B cell (primary cell): Measurements from ENCODE around the gene HES5. TPM values are rescaled to one million over a fixed set of nuclear protein-coding genes. Genes with fewer than 3 reads are reported as not detected.

Experiments used
- ATAC-seq: fragments of 200-7000 bp; cut with Tn5 transposase; one replicate; pipeline ENCODE4 v1.10.0; 2021; ENCODE audit warnings: low read depth, mild to moderate bottlenecking, moderate number of reproducible peaks, moderate library complexity
- CTCF ChIA-PET: fragments of 350-600 bp; sonication (Branson Sonifier 250); formaldehyde crosslinking; loops from one replicate; lab custom pipeline; 2021; ENCODE audit warnings: antibody characterized with exemption, inconsistent platforms; lab: Charles Lee
- POLR2A ChIA-PET: fragments of 350-600 bp; sonication (Branson Sonifier 250); formaldehyde crosslinking; loops from one replicate; lab custom pipeline; 2021; ENCODE audit warnings: antibody characterized with exemption; lab: Charles Lee
- DNase-seq: peaks from one replicate; pipeline ENCODE4 v3.0.0; 2013
- H2AFZ ChIP-seq: 2 replicates; pipeline ENCODE4 v1.6.1; 2012; ENCODE audit warnings: mild to moderate bottlenecking, low read depth, low read length; ENCODE audit not compliant: insufficient read depth, poor library complexity, severe bottlenecking
- H3K27ac ChIP-seq, 2 donors: 1 replicate in 1 of 2; 2 replicates in 1 of 2; pipeline ENCODE4 v1.5.1; 2012 to 2013; ENCODE audit warnings: low read length in 2 of 2, mild to moderate bottlenecking in 2 of 2, moderate library complexity in 1 of 2
- H3K27me3 ChIP-seq, 4 experiments: fragments of 200-600 bp in 1 of 4; sonication (generic) in 1 of 4; replicated peaks in 1 of 4; 1 replicate in 2 of 4; 2 replicates in 2 of 4; pipeline versions ENCODE4 v1.6.1 to v1.7.0; 2013 to 2016; ENCODE audit warnings: low read length in 3 of 4, mild to moderate bottlenecking in 2 of 4, mixed read lengths in 1 of 4, moderate library complexity in 1 of 4; ENCODE audit not compliant: insufficient read depth in 4 of 4, control insufficient read depth in 3 of 4; ENCODE audit errors: control extremely low read depth in 1 of 4
- H3K36me3 ChIP-seq, 2 experiments: replicated peaks in 1 of 2; 1 replicate in 1 of 2; 2 replicates in 1 of 2; pipeline versions ENCODE4 v1.6.1 to v1.7.1; 2013; ENCODE audit warnings: low read length in 1 of 2; ENCODE audit not compliant: insufficient read depth in 2 of 2, control insufficient read depth in 1 of 2; ENCODE audit errors: control extremely low read depth in 1 of 2, extremely low read depth in 1 of 2
- H3K4me1 ChIP-seq, 2 donors: fragments of 200-600 bp in 1 of 2; sonication (generic) in 1 of 2; 1 replicate in 1 of 2; 2 replicates in 1 of 2; pipeline versions ENCODE4 v1.5.1 to v1.6.1; 2013 to 2017; ENCODE audit warnings: low read length in 2 of 2; ENCODE audit not compliant: control insufficient read depth in 2 of 2, insufficient read depth in 2 of 2
- H3K4me2 ChIP-seq: replicated peaks from 2 replicates; pipeline ENCODE3; 2012; ENCODE audit warnings: mild to moderate bottlenecking, low read depth, low read length; ENCODE audit not compliant: poor library complexity, severe bottlenecking
- H3K4me3 ChIP-seq, 5 experiments: fragments of 200-600 bp in 1 of 5; sonication (generic) in 1 of 5; 1 replicate in 3 of 5; 2 replicates in 2 of 5; pipeline versions ENCODE4 v1.5.1 to v1.7.0; 2011 to 2016; ENCODE audit warnings: low read length in 4 of 5, mild to moderate bottlenecking in 4 of 5, low read depth in 2 of 5, control low read depth in 1 of 5, moderate library complexity in 1 of 5; ENCODE audit not compliant: insufficient read depth in 1 of 5; ENCODE audit errors: control extremely low read depth in 1 of 5, extremely low read depth in 1 of 5
- H3K79me2 ChIP-seq: fragments of 200-600 bp; sonication (generic); one replicate; pipeline ENCODE4 v1.6.0; 2016; ENCODE audit warnings: low read length; ENCODE audit not compliant: control insufficient read depth, insufficient read depth
- H3K9ac ChIP-seq: fragments of 200-600 bp; sonication (generic); 2 replicates; pipeline ENCODE4 v1.6.1; 2017; ENCODE audit warnings: mild to moderate bottlenecking, low read length, moderate library complexity
- H3K9me3 ChIP-seq, 3 donors: one replicate each; pipeline versions ENCODE4 v1.6.1 to v1.7.1; 2013; ENCODE audit warnings: low read length in 2 of 3; ENCODE audit not compliant: control insufficient read depth in 2 of 3, insufficient read depth in 1 of 3; ENCODE audit errors: control extremely low read depth in 1 of 3
- H4K20me1 ChIP-seq: 2 replicates; pipeline ENCODE4 v1.6.0; 2012; ENCODE audit warnings: mild to moderate bottlenecking, low read length; ENCODE audit not compliant: insufficient read depth, control insufficient read depth, poor library complexity, severe bottlenecking
- H3K27ac Mint-ChIP-seq: one replicate; pipeline ENCODE4 v1.8.0; 2021; ENCODE audit warnings: mixed read lengths
- H3K27me3 Mint-ChIP-seq: one replicate; pipeline ENCODE4 v1.8.0; 2021; ENCODE audit warnings: mixed read lengths
- H3K4me1 Mint-ChIP-seq: one replicate; pipeline ENCODE4 v1.8.0; 2021; ENCODE audit warnings: mixed read lengths
- H3K4me3 Mint-ChIP-seq: one replicate; pipeline ENCODE4 v1.8.0; 2021; ENCODE audit warnings: mixed read lengths
- H3K9me3 Mint-ChIP-seq: one replicate; pipeline ENCODE4 v1.8.0; 2022; ENCODE audit warnings: mixed read lengths; ENCODE audit not compliant: insufficient read depth
- EZH2 ChIP-seq: IDR thresholded peaks from 2 replicates; pipeline ENCODE4 v1.6.1; 2012; ENCODE audit warnings: borderline replicate concordance, low read depth, mild to moderate bottlenecking, moderate library complexity, low read length; ENCODE audit not compliant: insufficient read depth, poor library complexity, severe bottlenecking
- WGBS: methylation state at CpG from one replicate; pipeline ENCODE4 v1.1.5; 2013; ENCODE audit warnings: missing lambda C conversion rate; ENCODE audit not compliant: insufficient coverage; 5-methylcytosine and 5-hydroxymethylcytosine counted together
- intact Hi-C: fragments of 100-400 bp; cut with micrococcal nuclease; formaldehyde crosslinking; loops from one replicate; pipeline ENCODE4 v1.10.0; 2022
- polyA plus RNA-seq: library from polyadenylated mRNA; depleted of rRNA; stranded (reverse); fragments of >200 nt; gene quantifications from 2 replicates; pipeline ENCODE4 v1.2.3, GENCODE V29; 2012
- total RNA-seq, 2 donors: library from RNA; stranded (reverse); fragments of 120-200 nt in 1 of 2; gene quantifications; 1 replicate in 1 of 2; 2 replicates in 1 of 2; pipeline versions ENCODE4 v1.2.3 to v1.2.4, GENCODE V29; 2013 to 2022
- TF ChIP-seq, protein P1 (sequence below): fragments of 200-600 bp; IDR thresholded peaks from one replicate; pipeline ENCODE4 v1.8.0; 2022; ENCODE audit warnings: antibody characterized with exemption, mild to moderate bottlenecking

HES5 gene
- total and polyA plus RNA-seq, 2 donors (not counting 1 experiment from before 2014, with no cell fraction given): not detected

DNA sequence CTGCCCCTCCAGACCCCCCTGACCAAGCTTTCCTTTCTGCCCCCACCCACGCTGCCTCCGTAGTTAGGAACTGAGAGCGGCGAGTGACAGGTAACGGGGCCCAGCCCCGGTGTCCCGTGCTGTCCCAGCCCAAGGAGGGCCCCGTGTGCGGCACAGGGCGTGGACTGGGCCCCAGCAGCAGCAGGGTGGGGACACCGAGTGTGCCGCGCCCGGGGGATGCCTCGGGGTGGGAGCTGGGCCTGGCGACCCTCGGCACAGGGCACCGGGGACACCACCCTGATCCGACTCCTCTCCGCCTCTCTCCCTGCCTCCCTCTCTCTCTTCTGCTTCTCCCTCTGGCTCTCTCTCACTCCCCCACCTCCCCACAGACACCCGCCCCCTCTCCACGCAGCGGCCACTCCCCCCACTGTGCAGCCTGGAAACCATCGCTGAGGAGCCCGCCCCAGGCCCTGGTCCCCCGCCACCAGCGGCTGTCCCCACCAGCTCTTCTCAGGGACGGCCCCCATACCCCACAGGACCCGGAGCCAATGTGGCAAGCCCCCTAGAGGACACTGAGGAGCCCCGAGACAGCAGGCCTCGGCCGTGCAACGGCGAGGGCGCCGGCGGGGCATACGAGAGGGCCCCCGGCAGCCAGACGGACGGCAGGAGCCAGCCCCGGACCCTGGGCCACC, 26.4 kb downstream of the HES5 start:
- POLR2A ChIA-PET: no interaction called here
- H3K9me3 ChIP-seq: no peaks in the 10 kb centered on the region
- Mint-ChIP-seq H3K9me3 (no peaks in the 10 kb centered on the region), H3K4me1 (peaks cover 21% of the 10 kb centered on the region), H3K27me3 (no peaks in the 10 kb centered on the region), H3K4me3 (no peak overlapping the region), H3K27ac (no peak overlapping the region)
- no peak for DNase-seq
- no peaks in the 10 kb centered on the region for H3K27me3 ChIP-seq
- H3K4me2 ChIP-seq: no peak overlapping the region
- H3K79me2 ChIP-seq: no peaks in the 10 kb centered on the region
- ATAC-seq: no peak
- H3K9ac ChIP-seq: no peak overlapping the region
- intact Hi-C loops: no loop called here
- peaks cover 24 to 30% of the 10 kb centered on the region in 2 donors for H3K4me1 ChIP-seq
- H3K36me3 ChIP-seq: peaks cover 0 to 4% of the 10 kb centered on the region in 2 experiments
- WGBS: 69% methylated on average over 35 of the region's 42 CpGs
- CTCF ChIA-PET: no interaction called here
- H3K4me3 ChIP-seq: no peak overlapping the region
- no peak overlapping the region for H2AFZ ChIP-seq
- H4K20me1 ChIP-seq: peaks cover 30% of the 10 kb centered on the region
- no peak for TF ChIP-seq EZH2
- TF ChIP-seq, protein P1, sequence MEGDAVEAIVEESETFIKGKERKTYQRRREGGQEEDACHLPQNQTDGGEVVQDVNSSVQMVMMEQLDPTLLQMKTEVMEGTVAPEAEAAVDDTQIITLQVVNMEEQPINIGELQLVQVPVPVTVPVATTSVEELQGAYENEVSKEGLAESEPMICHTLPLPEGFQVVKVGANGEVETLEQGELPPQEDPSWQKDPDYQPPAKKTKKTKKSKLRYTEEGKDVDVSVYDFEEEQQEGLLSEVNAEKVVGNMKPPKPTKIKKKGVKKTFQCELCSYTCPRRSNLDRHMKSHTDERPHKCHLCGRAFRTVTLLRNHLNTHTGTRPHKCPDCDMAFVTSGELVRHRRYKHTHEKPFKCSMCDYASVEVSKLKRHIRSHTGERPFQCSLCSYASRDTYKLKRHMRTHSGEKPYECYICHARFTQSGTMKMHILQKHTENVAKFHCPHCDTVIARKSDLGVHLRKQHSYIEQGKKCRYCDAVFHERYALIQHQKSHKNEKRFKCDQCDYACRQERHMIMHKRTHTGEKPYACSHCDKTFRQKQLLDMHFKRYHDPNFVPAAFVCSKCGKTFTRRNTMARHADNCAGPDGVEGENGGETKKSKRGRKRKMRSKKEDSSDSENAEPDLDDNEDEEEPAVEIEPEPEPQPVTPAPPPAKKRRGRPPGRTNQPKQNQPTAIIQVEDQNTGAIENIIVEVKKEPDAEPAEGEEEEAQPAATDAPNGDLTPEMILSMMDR: no peak
- H3K27ac ChIP-seq: no peak overlapping the region

DNA sequence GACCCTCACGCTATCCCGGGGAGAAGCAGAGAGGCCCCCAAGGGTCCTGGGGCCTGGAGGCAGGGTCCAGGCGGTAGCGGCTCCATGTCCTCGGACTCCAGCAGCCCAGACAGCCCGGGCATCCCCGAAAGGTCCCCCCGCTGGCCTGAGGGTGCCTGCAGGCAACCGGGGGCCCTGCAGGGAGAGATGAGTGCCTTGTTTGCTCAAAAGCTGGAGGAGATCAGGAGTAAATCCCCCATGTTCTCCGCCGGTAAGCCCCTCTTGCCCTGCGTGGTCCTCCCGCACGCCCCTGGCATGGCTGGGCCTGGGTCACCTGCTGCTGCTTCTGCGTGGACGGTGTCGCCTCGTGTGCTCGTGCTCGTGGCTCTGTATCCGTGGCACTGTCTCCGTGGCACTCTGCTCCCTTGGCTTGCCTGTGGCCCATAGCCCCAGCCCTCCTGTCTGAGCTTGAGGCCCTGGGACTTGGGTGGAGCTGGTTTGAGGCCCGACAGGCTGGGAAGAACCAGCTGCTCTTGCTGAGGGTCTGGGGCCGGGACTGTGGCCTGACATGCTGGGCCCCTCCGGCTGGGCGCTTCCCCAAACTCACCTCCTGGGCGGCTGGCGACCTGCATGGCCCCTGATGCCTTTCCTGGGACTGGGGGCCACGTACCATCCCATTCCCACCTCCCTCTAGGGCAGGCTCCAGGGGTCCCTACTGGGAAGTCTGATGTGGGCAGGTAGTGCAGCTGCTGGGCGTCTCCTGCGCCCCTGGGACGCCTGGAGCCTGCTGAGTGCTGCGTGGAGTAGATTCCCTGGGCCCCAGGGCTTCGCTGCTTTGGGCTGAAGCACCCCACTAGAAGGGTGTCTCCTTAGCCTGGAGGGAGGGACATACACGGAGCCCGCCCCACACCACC, 27.2 kb downstream of the HES5 start:
- no peak overlapping the region for H3K27ac Mint-ChIP-seq
- CTCF ChIA-PET: no interaction called here
- 89% methylated on average over 33 of the region's 36 CpGs for WGBS

More for the DNA sequence above, 27.2 kb downstream of the HES5 start:
- Mint-ChIP-seq H3K4me1 (peaks cover 26% of the 10 kb centered on the region), H3K4me3 (no peak overlapping the region), H3K9me3 (no peaks in the 10 kb centered on the region), H3K27me3 (no peaks in the 10 kb centered on the region)
- Histone ChIP-seq H3K9me3 (no peaks in the 10 kb centered on the region), H3K4me2 (no peak overlapping the region), H3K9ac (no peak overlapping the region), H2AFZ (no peak overlapping the region), H3K27ac (no peak overlapping the region), H3K27me3 (no peaks in the 10 kb centered on the region), H3K4me3 (no peak overlapping the region), H3K79me2 (no peaks in the 10 kb centered on the region), H3K4me1 (peaks cover 32 to 37% of the 10 kb centered on the region in 2 donors), H3K36me3 (peaks cover 0 to under 1% of the 10 kb centered on the region in 2 experiments), H4K20me1 (peaks cover 26% of the 10 kb centered on the region)
- DNase-seq: no peak
- no peak for TF ChIP-seq EZH2
- TF ChIP-seq, protein P1: no peak
- POLR2A ChIA-PET: no interaction called here
- ATAC-seq: no peak
- intact Hi-C loops: no loop called here
